ENCODE measurements around the gene CEP192. TPM values are rescaled to one million over a fixed set of nuclear protein-coding genes. Genes with fewer than 3 reads are reported as not detected.

Gene CEP192
- total RNA-seq, 4 donors from 2014 or later, result 6.8 to 8.3 (median 7.3) TPM

- ATAC-seq, result no peak
- Histone ChIP-seq H3K4me1 (no peaks in the 10 kb centered on the region), H3K36me3 (peaks cover 3 to 71% of the 10 kb centered on the region in 2 donors), H3K27ac (no peak overlapping the region), H3K4me3 (no peak overlapping the region), H3K27me3 (no peaks in the 10 kb centered on the region), H3K9me3 (no peaks in the 10 kb centered on the region)
- no peak for TF ChIP-seq POLR2A (IDR thresholded peaks at IDR 0.05)
- TF ChIP-seq CTCF (IDR thresholded peaks at IDR 0.05 in 4 of 5, conservative IDR thresholded peaks at IDR 0.05 in 1 of 5), result no peak
- no peak for DNase-seq
- in situ Hi-C loops (cut with MboI; ENCODE audit: low sequenced_read_pairs in 4 of 4) (no loop called here), intact Hi-C loops (cut with DNase I; ENCODE audit: low total_unique reads) (no loop called here)
Measured at GRCh38 chr18:13103366-13103765, 112.2 kb downstream of the CEP192 start.

- H3K27ac ChIP-seq, result no peak overlapping the region
- H3K4me1 ChIP-seq, result no peaks in the 10 kb centered on the region
- TF ChIP-seq CTCF (IDR thresholded peaks at IDR 0.05 in 4 of 5, conservative IDR thresholded peaks at IDR 0.05 in 1 of 5) (no peak), POLR2A (IDR thresholded peaks at IDR 0.05) (no peak)
- in situ Hi-C loops (cut with MboI; ENCODE audit: low sequenced_read_pairs in 4 of 4), result no loop called here
- no peaks in the 10 kb centered on the region for H3K9me3 ChIP-seq
- no peaks in the 10 kb centered on the region for H3K27me3 ChIP-seq
- peaks cover 3 to 68% of the 10 kb centered on the region in 2 donors for H3K36me3 ChIP-seq
- ATAC-seq, result no peak
- intact Hi-C loops (cut with DNase I; ENCODE audit: low total_unique reads), result no loop called here
- no peak overlapping the region for H3K4me3 ChIP-seq
- no peak for DNase-seq
Measured at GRCh38 chr18:13105059-13105458, 113.9 kb downstream of the CEP192 start.

GRCh38 chr18:13107074-13107473 lies 115.9 kb downstream of the CEP192 start:
- DNase-seq (no peak), ATAC-seq (no peak)
- in situ Hi-C loops (cut with MboI; ENCODE audit: low sequenced_read_pairs in 4 of 4), result no loop called here
- H3K27me3 ChIP-seq, result no peaks in the 10 kb centered on the region
- no peak overlapping the region for H3K27ac ChIP-seq
- TF ChIP-seq CTCF (IDR thresholded peaks at IDR 0.05 in 4 of 5, conservative IDR thresholded peaks at IDR 0.05 in 1 of 5) (no peak), POLR2A (IDR thresholded peaks at IDR 0.05) (no peak)
- peaks cover 3 to 74% of the 10 kb centered on the region in 2 donors for H3K36me3 ChIP-seq
- H3K9me3 ChIP-seq, result no peaks in the 10 kb centered on the region
- intact Hi-C loops (cut with DNase I; ENCODE audit: low total_unique reads), result no loop called here
- H3K4me3 ChIP-seq, result no peak overlapping the region
- H3K4me1 ChIP-seq, result no peaks in the 10 kb centered on the region

GRCh38 chr18:13108330-13108729 lies 117.2 kb downstream of the CEP192 start:
- in situ Hi-C loops (cut with MboI; ENCODE audit: low sequenced_read_pairs in 4 of 4) (no loop called here), intact Hi-C loops (cut with DNase I; ENCODE audit: low total_unique reads) (no loop called here)
- no peak for DNase-seq
- TF ChIP-seq CTCF (IDR thresholded peaks at IDR 0.05 in 4 of 5, conservative IDR thresholded peaks at IDR 0.05 in 1 of 5) (no peak), POLR2A (IDR thresholded peaks at IDR 0.05) (no peak)
- Histone ChIP-seq H3K27me3 (no peaks in the 10 kb centered on the region), H3K36me3 (peaks cover 3 to 61% of the 10 kb centered on the region in 2 donors), H3K4me3 (no peak overlapping the region), H3K4me1 (no peaks in the 10 kb centered on the region), H3K27ac (no peak overlapping the region), H3K9me3 (no peaks in the 10 kb centered on the region)
- ATAC-seq, result no peak

- ATAC-seq (no peak), DNase-seq (no peak)
- no peaks in the 10 kb centered on the region for H3K27me3 ChIP-seq
- TF ChIP-seq CTCF (IDR thresholded peaks at IDR 0.05 in 4 of 5, conservative IDR thresholded peaks at IDR 0.05 in 1 of 5), result no peak
- TF ChIP-seq POLR2A (IDR thresholded peaks at IDR 0.05), result no peak
- no peak overlapping the region for H3K27ac ChIP-seq
- H3K4me1 ChIP-seq, result no peaks in the 10 kb centered on the region
- peaks cover 3 to 39% of the 10 kb centered on the region in 2 donors for H3K36me3 ChIP-seq
- H3K9me3 ChIP-seq, result no peaks in the 10 kb centered on the region
- no peak overlapping the region for H3K4me3 ChIP-seq
- in situ Hi-C loops (cut with MboI; ENCODE audit: low sequenced_read_pairs in 4 of 4) (no loop called here), intact Hi-C loops (cut with DNase I; ENCODE audit: low total_unique reads) (no loop called here)
Measured at GRCh38 chr18:13110559-13110958, 119.4 kb downstream of the CEP192 start.

All from gastrocnemius medialis (tissue), 4 donors.